Heart left ventricle (tissue), 13 donors: ENCODE results near the gene MS4A10.

Source experiments
- POLR2A ChIP-seq, 2 donors: fragments of 450-650 bp; IDR thresholded peaks; one replicate each; pipeline ENCODE4 v1.6.1; 2017; ENCODE audit warnings: antibody characterized with exemption in 2 of 2, mild to moderate bottlenecking in 2 of 2, moderate library complexity in 2 of 2
- TF ChIP-seq, protein P1 (sequence below), 12 donors: fragments of 200-600 bp; sonication (generic) in 4 of 12; IDR thresholded peaks; one replicate each; pipeline versions ENCODE4 v1.5.0 to v1.8.0; 2018 to 2022; ENCODE audit warnings: antibody characterized with exemption in 12 of 12, mild to moderate bottlenecking in 5 of 12
- donor health status: ischemic (EF 13 %, LVEDD 7.1; RV severe dilation, severe dysfunction).
- donor health status: DM: no; HTN: yes; CAD: no.
- donor health status: DM: no; HTN: no; CAD: no.
- donor health status: ischemic (EF 25% LVEDD 6.9; RV normal size, moderate dysfunction).
- donor health status: ischemic (EF 25% LVEDD 5.7; RV mildly dilated, moderate dysfunction).
- donor health status: ischemic (EF 35%, LVEDD 5.7; RV mildly dilated, moderate dysfunction).
- donor health status: nonischemic (EF 11% LVEDD 7.7; RV severe dilation, severe dysfunction).
- donor health status: DM: yes; HTN: yes; CAD: no.
- donor health status: PGD.
- donor health status: ischemic (EF 29% LVEDD 5.4; RV normal size, mild dysfunction).
- donor health status: nonischemic (EF 23%, LVEDD 6.1; RV moderate dilation, normal function).

DNA sequence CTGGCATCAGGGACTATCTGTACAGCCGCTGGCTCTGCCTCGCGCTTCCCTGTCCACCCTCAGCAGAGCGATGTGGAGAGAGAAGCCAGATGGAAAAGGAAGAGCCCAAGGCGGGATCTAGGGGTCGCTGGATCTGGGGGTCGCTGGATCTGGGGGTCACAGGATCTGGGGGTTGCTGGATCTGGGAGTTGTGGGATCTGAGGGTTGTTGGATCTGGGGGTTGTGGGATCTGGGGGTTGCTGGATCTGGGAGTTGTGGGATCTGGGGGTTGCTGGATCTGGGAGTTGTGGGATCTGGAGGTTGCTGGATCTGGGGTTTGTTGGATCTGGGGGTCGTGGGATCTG lies 2.0 kb upstream of the MS4A10 start:
- TF ChIP-seq POLR2A (IDR thresholded peaks at IDR 0.05), result no peak
- TF ChIP-seq, protein P1, sequence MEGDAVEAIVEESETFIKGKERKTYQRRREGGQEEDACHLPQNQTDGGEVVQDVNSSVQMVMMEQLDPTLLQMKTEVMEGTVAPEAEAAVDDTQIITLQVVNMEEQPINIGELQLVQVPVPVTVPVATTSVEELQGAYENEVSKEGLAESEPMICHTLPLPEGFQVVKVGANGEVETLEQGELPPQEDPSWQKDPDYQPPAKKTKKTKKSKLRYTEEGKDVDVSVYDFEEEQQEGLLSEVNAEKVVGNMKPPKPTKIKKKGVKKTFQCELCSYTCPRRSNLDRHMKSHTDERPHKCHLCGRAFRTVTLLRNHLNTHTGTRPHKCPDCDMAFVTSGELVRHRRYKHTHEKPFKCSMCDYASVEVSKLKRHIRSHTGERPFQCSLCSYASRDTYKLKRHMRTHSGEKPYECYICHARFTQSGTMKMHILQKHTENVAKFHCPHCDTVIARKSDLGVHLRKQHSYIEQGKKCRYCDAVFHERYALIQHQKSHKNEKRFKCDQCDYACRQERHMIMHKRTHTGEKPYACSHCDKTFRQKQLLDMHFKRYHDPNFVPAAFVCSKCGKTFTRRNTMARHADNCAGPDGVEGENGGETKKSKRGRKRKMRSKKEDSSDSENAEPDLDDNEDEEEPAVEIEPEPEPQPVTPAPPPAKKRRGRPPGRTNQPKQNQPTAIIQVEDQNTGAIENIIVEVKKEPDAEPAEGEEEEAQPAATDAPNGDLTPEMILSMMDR (IDR thresholded peaks at IDR 0.05), result no peak
